SH-SY5Y (cell line): ENCODE data around the gene PCYT2.

Source experiments
- GATA2 ChIP-seq: IDR thresholded peaks from 2 replicates; pipeline ENCODE4 v1.6.1; 2011; ENCODE audit warnings: mild to moderate bottlenecking, low read depth, low read length
- GATA3 ChIP-seq: IDR thresholded peaks from 2 replicates; pipeline ENCODE4 v1.6.1; 2011; ENCODE audit warnings: low read depth, mild to moderate bottlenecking, low read length, moderate library complexity

- no peak for TF ChIP-seq GATA2
- TF ChIP-seq GATA3, result no peak
Measured at GRCh38 chr17:81957691-81958432, 46.7 kb upstream of the PCYT2 start.
